ENCODE measurements around the gene PIR. TPM values are rescaled to one million over a fixed set of nuclear protein-coding genes. Genes with fewer than 3 reads are reported as not detected.

PIR gene
- total RNA-seq, 1 experiment from 2014 or later, result 29.7 TPM

GRCh38 chrX:15395789-15396188 lies 97.3 kb downstream of the PIR start:
- Histone ChIP-seq H2BK5ac (ENCODE audit: insufficient read length, low read length) (no peak overlapping the region), H2AFZ (ENCODE audit: low read length) (no peak overlapping the region), H3K4ac (ENCODE audit: low read depth, low read length) (no peak overlapping the region), H3K27ac (ENCODE audit: insufficient read length, low read depth, low read length) (no peak overlapping the region), H2BK12ac (ENCODE audit: insufficient read length, low read depth, low read length) (no peak overlapping the region), H3K79me1 (ENCODE audit: insufficient read depth, low read depth, low read length, poor library complexity, severe bottlenecking) (no peaks in the 10 kb centered on the region), H3K56ac (ENCODE audit: insufficient read length, low read depth, low read length) (no peak overlapping the region), H3K23ac (ENCODE audit: insufficient read length, low read depth, low read length) (no peak overlapping the region), H2BK20ac (ENCODE audit: low read depth, low read length, poor library complexity, severe bottlenecking) (no peak overlapping the region), H2BK15ac (ENCODE audit: low read depth, low read length) (no peak overlapping the region), H4K5ac (ENCODE audit: insufficient read length, low read depth, low read length) (no peak overlapping the region), H2AK5ac (ENCODE audit: insufficient read length, low read length) (no peak overlapping the region), H3K27me3 (ENCODE audit: insufficient read depth, low read length) (no peaks in the 10 kb centered on the region), H3K9me3 (ENCODE audit: control insufficient read depth, low read depth, low read length) (no peaks in the 10 kb centered on the region), H3K79me2 (ENCODE audit: insufficient read depth, low read length) (no peaks in the 10 kb centered on the region), H3T11ph (ENCODE audit: low read length) (no peak overlapping the region), H3K4me2 (ENCODE audit: insufficient read depth, insufficient read length, low read length) (no peak overlapping the region), H3K18ac (ENCODE audit: insufficient read length, low read depth, low read length) (no peak overlapping the region), H3K4me1 (ENCODE audit: insufficient read depth, low read length) (peaks cover 2% of the 10 kb centered on the region; the same call in 1 of the 2 replicates), H2BK120ac (ENCODE audit: low read depth, low read length, poor library complexity, severe bottlenecking) (no peak overlapping the region), H4K91ac (ENCODE audit: insufficient read length, low read depth, low read length) (no peak overlapping the region), H4K8ac (replicated peaks; ENCODE audit: insufficient read length, low read depth, low read length) (no peak overlapping the region), H3K14ac (ENCODE audit: insufficient read depth, low read length) (no peak overlapping the region), H3K23me2 (ENCODE audit: insufficient read length, low read depth, low read length, poor library complexity, severe bottlenecking) (no peaks in the 10 kb centered on the region), H3K9ac (ENCODE audit: extremely low read depth, insufficient read length, low read length) (no peak overlapping the region), H4K20me1 (ENCODE audit: control insufficient read depth, insufficient read depth, insufficient read length) (no peaks in the 10 kb centered on the region)
- no peak for TF ChIP-seq CTCF (conservative IDR thresholded peaks at IDR 0.05)
- peaks cover 16 to 25% of the 10 kb centered on the region in 2 experiments for H3K4me1 Mint-ChIP-seq
- DNase-seq, result no peak
- H3K4me3 Mint-ChIP-seq, result no peak overlapping the region
- H3K36me3 Mint-ChIP-seq (ENCODE audit: insufficient read depth in 1 of 3, low read depth in 3 of 3), result peaks cover 0 to 9% (median 9%) of the 10 kb centered on the region in 3 experiments; a peak in 5 of 7 replicates
- no peaks in the 10 kb centered on the region for H3K27me3 Mint-ChIP-seq (ENCODE audit: low read depth)
- H3K9me3 Mint-ChIP-seq, result no peaks in the 10 kb centered on the region
- no CpG with 5 or more reads among the region's 2 CpGs for WGBS (ENCODE audit: extremely low coverage, insufficient read length, low lambda C conversion rate)
- H3K27ac Mint-ChIP-seq, result no peak overlapping the region

Measured in H9 (cell line).